ENCODE measurements around the gene GNG14. TPM values are rescaled to one million over a fixed set of nuclear protein-coding genes. Genes with fewer than 3 reads are reported as not detected.
A peak's percentile ranks its signal among the peaks of the same experiment; 100 is the strongest.
"Not testable (repeated sequence)": the region's sequence is repeated elsewhere in the genome, so short reads cannot be mapped to it uniquely, and the experiment has no call there.

GNG14 gene
- polyA plus RNA-seq, 3 donors, result 0.28 to 0.68 TPM; not detected in 1

- DNase-seq, result no peak
Measured at GRCh38 chr19:12695514-12695913, 7.7 kb downstream of the GNG14 start.

GRCh38 chr19:12695997-12696365 lies 8.2 kb downstream of the GNG14 start:
- no peak for DNase-seq

- peak; percentile 96 for DNase-seq
Measured at GRCh38 chr19:12696366-12697335, 8.9 kb downstream of the GNG14 start, which contains the start of gene FBXW9. Gene FBXW9 (minus strand): TSS chr19:12696631. CDS start chr19:12696581, 50 bp downstream.

GRCh38 chr19:12697425-12697824 lies 9.6 kb downstream of the GNG14 start:
- not testable (repeated sequence) for DNase-seq

GRCh38 chr19:12698138-12698537 lies 10.3 kb downstream of the GNG14 start:
- DNase-seq, result no peak

- no peak for DNase-seq
Measured at GRCh38 chr19:12701596-12702282, 13.9 kb downstream of the GNG14 start.

GRCh38 chr19:12703046-12703445 lies 15.2 kb downstream of the GNG14 start:
- DNase-seq, result no peak

- no peak for DNase-seq
Measured at GRCh38 chr19:12705169-12705568, 17.4 kb downstream of the GNG14 start.

- no peak for DNase-seq
Measured at GRCh38 chr19:12705654-12706331, 18.0 kb downstream of the GNG14 start.

- no peak for DNase-seq
Measured at GRCh38 chr19:12706332-12706718, 18.5 kb downstream of the GNG14 start.

GRCh38 chr19:12708641-12709040 lies 20.8 kb downstream of the GNG14 start:
- no peak for DNase-seq

GRCh38 chr19:12711187-12711586 lies 23.4 kb downstream of the GNG14 start:
- DNase-seq, result no peak

GRCh38 chr19:12712077-12712476 lies 24.3 kb downstream of the GNG14 start:
- DNase-seq, result not testable (repeated sequence)

GRCh38 chr19:12713304-12713703 lies 25.5 kb downstream of the GNG14 start:
- not testable (repeated sequence) for DNase-seq

- no peak for DNase-seq
Measured at GRCh38 chr19:12715102-12715501, 27.3 kb downstream of the GNG14 start.

GRCh38 chr19:12715929-12716328 lies 28.1 kb downstream of the GNG14 start:
- no peak for DNase-seq

- no peak for DNase-seq
Measured at GRCh38 chr19:12720296-12720695, 32.5 kb downstream of the GNG14 start.

- no peak for DNase-seq
Measured at GRCh38 chr19:12720851-12721655, 33.3 kb downstream of the GNG14 start.

GRCh38 chr19:12721656-12722565 lies 34.1 kb downstream of the GNG14 start:
- DNase-seq, result peak; percentile 72
